HEK293 (cell line): ENCODE measurements around the gene C1RL.

ENCODE experiments used
- CTCF ChIA-PET: fragments of 350-600 bp; formaldehyde crosslinking; extraction: SDS; loops from one replicate; lab custom pipeline; 2021; ENCODE audit warnings: antibody characterized with exemption; lab: Yijun Ruan, JAX
- POLR2A ChIA-PET: fragments of 300-600 bp; formaldehyde crosslinking; extraction: SDS; loops from one replicate; lab custom pipeline; 2020; ENCODE audit warnings: antibody characterized with exemption, inconsistent platforms; lab: Yijun Ruan, JAX
- H3K27ac ChIP-seq: fragments of 200-500 bp; sonication (Bioruptor generic); 2 replicates; pipeline ENCODE4 v1.5.1; 2014; ENCODE audit warnings: low read depth, low read length, control low read depth, inconsistent platforms; ENCODE audit errors: extremely low read depth
- H3K36me3 ChIP-seq, 2 experiments: fragments of 200-500 bp in 1 of 2; sonication (Bioruptor generic) in 1 of 2; 1 replicate in 1 of 2; 2 replicates in 1 of 2; pipeline ENCODE4 v1.5.1; 2014 to 2017; ENCODE audit warnings: inconsistent platforms in 2 of 2, low read length in 2 of 2; ENCODE audit not compliant: control insufficient read depth in 2 of 2, insufficient read depth in 1 of 2
- H3K4me1 ChIP-seq: fragments of 200-500 bp; sonication (Bioruptor generic); 2 replicates; pipeline ENCODE4 v1.5.1; 2014; ENCODE audit warnings: mild to moderate bottlenecking, low read length, inconsistent platforms; ENCODE audit not compliant: control insufficient read depth, insufficient read depth
- H3K4me3 ChIP-seq: 2 replicates; pipeline ENCODE4 v1.5.1; 2011; ENCODE audit warnings: low read depth, mild to moderate bottlenecking, control low read depth, low read length, moderate library complexity
- H3K9me3 ChIP-seq: fragments of 200-500 bp; sonication (Bioruptor generic); 2 replicates; pipeline ENCODE4 v1.5.1; 2014; ENCODE audit warnings: low read depth, low read length, inconsistent platforms; ENCODE audit not compliant: control insufficient read depth, insufficient read depth
- HOXC10 ChIP-seq: sonication (generic); formaldehyde crosslinking; IDR thresholded peaks from 2 replicates; pipeline ENCODE4 v1.8.1; 2023; ENCODE audit warnings: mild to moderate bottlenecking, missing genetic modification reagents
- KLF8 ChIP-seq: fragments of 450-650 bp; formaldehyde crosslinking; IDR thresholded peaks from 2 replicates; pipeline ENCODE4 v1.5.1; 2016; ENCODE audit warnings: missing biosample characterization, missing genetic modification characterization
- MYNN ChIP-seq: fragments of 450-650 bp; formaldehyde crosslinking; IDR thresholded peaks from 2 replicates; pipeline ENCODE4 v1.5.1; 2016; ENCODE audit warnings: missing biosample characterization, missing genetic modification characterization, borderline replicate concordance
- SALL2 ChIP-seq: fragments of 450-650 bp; formaldehyde crosslinking; IDR thresholded peaks from 2 replicates; pipeline ENCODE4 v1.5.0; 2017; ENCODE audit warnings: missing biosample characterization, mild to moderate bottlenecking, missing genetic modification characterization, borderline replicate concordance
- ZBTB26 ChIP-seq: fragments of 450-650 bp; formaldehyde crosslinking; optimal IDR thresholded peaks from 2 replicates; pipeline ENCODE3; 2016; ENCODE audit warnings: missing biosample characterization, mild to moderate bottlenecking, missing genetic modification characterization
- ZBTB44 ChIP-seq: fragments of 450-650 bp; IDR thresholded peaks from 2 replicates; pipeline ENCODE4 v1.5.1; 2018; ENCODE audit warnings: missing biosample characterization, mild to moderate bottlenecking, missing genetic modification characterization
- ZNF133 ChIP-seq: fragments of 450-650 bp; formaldehyde crosslinking; IDR thresholded peaks from 2 replicates; pipeline ENCODE4 v1.5.1; 2016; ENCODE audit warnings: missing biosample characterization, missing genetic modification characterization
- ZNF335 ChIP-seq: fragments of 450-650 bp; formaldehyde crosslinking; conservative IDR thresholded peaks from 2 replicates; pipeline ENCODE4 v1.5.1; 2016; ENCODE audit warnings: missing biosample characterization, missing genetic modification characterization
- ZNF341 ChIP-seq: fragments of 450-650 bp; formaldehyde crosslinking; IDR thresholded peaks from 2 replicates; pipeline ENCODE4; 2016; ENCODE audit warnings: low read depth, missing biosample characterization, missing genetic modification characterization
- ZNF394 ChIP-seq: fragments of 450-650 bp; formaldehyde crosslinking; IDR thresholded peaks from 2 replicates; pipeline ENCODE4 v1.5.1; 2016; ENCODE audit warnings: missing biosample characterization, missing genetic modification characterization, mild to moderate bottlenecking, moderate library complexity, borderline replicate concordance
- ZNF433 ChIP-seq: fragments of 450-650 bp; formaldehyde crosslinking; IDR thresholded peaks from 2 replicates; pipeline ENCODE4 v1.5.1; 2016; ENCODE audit warnings: missing biosample characterization, missing genetic modification characterization, low read depth
- ZNF513 ChIP-seq: fragments of 450-650 bp; IDR thresholded peaks from 2 replicates; pipeline ENCODE4 v1.5.1; 2018; ENCODE audit warnings: missing biosample characterization, missing genetic modification characterization
- ZNF585B ChIP-seq: fragments of 450-650 bp; formaldehyde crosslinking; IDR thresholded peaks from 2 replicates; pipeline ENCODE4 v1.5.1; 2016; ENCODE audit warnings: missing biosample characterization, missing genetic modification characterization
- ZNF600 ChIP-seq: fragments of 450-650 bp; formaldehyde crosslinking; IDR thresholded peaks from 2 replicates; pipeline ENCODE4 v1.5.1; 2016; ENCODE audit warnings: missing biosample characterization, missing genetic modification characterization
- ZNF621 ChIP-seq: fragments of 450-650 bp; formaldehyde crosslinking; IDR thresholded peaks from 2 replicates; pipeline ENCODE4 v1.5.1; 2017; ENCODE audit warnings: missing biosample characterization, missing genetic modification characterization
- ZSCAN18 ChIP-seq: fragments of 450-650 bp; formaldehyde crosslinking; IDR thresholded peaks from 2 replicates; pipeline ENCODE4 v1.5.1; 2016; ENCODE audit warnings: missing biosample characterization, missing genetic modification characterization

Gene C1RL

GRCh38 chr12:7129287-7129871 is 20.4 kb upstream of the C1RL start:
- H3K36me3 ChIP-seq, result peaks cover 0 to 17% of the 10 kb centered on the region in 2 experiments; a peak in 1 of 3 replicates
- no peak overlapping the region; the same call in 1 of the 2 replicates for H3K27ac ChIP-seq
- TF ChIP-seq ZBTB26 (tag by site-specific recombination) (peak; percentile 36), KLF8 (tag by site-specific recombination) (no peak), ZNF600 (tag by site-specific recombination) (peak; percentile 7; the same call in 1 of the 2 replicates)
- H3K4me1 ChIP-seq, result peaks cover 3% of the 10 kb centered on the region; the same call in 1 of the 2 replicates
- CTCF ChIA-PET, result interaction anchor here (1.0 to 1.5 kb wide), 2 partner anchors 37 to 260 kb away, joined by 4 to 6 read pairs; partner anchors contain the start of gene C1R
- POLR2A ChIA-PET, result interaction anchor here (0.6 kb wide), 1 partner anchor 191 kb away, joined by 3 read pairs; no protein-coding TSS in a partner anchor
- H3K4me3 ChIP-seq, result peak overlapping the region; percentile 79
- H3K9me3 ChIP-seq, result no peaks in the 10 kb centered on the region

- no peaks in the 10 kb centered on the region for H3K9me3 ChIP-seq
- no peak within 1 kb of the TSS; the same call in 1 of the 2 replicates for H3K27ac ChIP-seq
- ChIA-PET CTCF (interaction anchor here (1.0 to 1.5 kb wide), 2 partner anchors 36 to 259 kb away, joined by 4 to 6 read pairs; partner anchors contain the start of gene C1R), POLR2A (no interaction called here)
- H3K4me1 ChIP-seq, result peaks cover 3% of the 10 kb centered on the region; the same call in 1 of the 2 replicates
- TF ChIP-seq MYNN (tag by site-specific recombination) (peak; percentile 81), ZNF335 (tag by site-specific recombination) (no peak)
- H3K4me3 ChIP-seq, result peak within 1 kb of the TSS; percentile 79
- H3K36me3 ChIP-seq, result peaks cover 0 to 11% of the 10 kb centered on the region in 2 experiments; a peak in 1 of 3 replicates
Measured at GRCh38 chr12:7128681-7129286, 19.8 kb upstream of the C1RL start, which contains the start of gene RBP5. TSS of gene RBP5 (minus strand) at chr12:7128889. CDS start at chr12:7128775, 114 bp downstream.

- POLR2A ChIA-PET, result no interaction called here
Measured at GRCh38 chr12:7127916-7128626, 19.1 kb upstream of the C1RL start.

More at GRCh38 chr12:7127916-7128626, 19.1 kb upstream of the C1RL start:
- no peaks in the 10 kb centered on the region for H3K9me3 ChIP-seq
- no peak for TF ChIP-seq ZNF341 (tag by site-specific recombination)
- no peak for TF ChIP-seq ZNF585B (tag by site-specific recombination)
- no peak for TF ChIP-seq ZBTB44 (tag by site-specific recombination)
- TF ChIP-seq SALL2 (tag by site-specific recombination), result no peak
- no peak for TF ChIP-seq ZSCAN18 (tag by site-specific recombination)
- TF ChIP-seq HOXC10 (CRISPR knock-in tag), result no peak
- no peak for TF ChIP-seq ZNF133 (tag by site-specific recombination)
- no peak for TF ChIP-seq ZNF513
- TF ChIP-seq ZNF394 (tag by site-specific recombination), result no peak
- no peak for TF ChIP-seq ZNF621
- TF ChIP-seq ZNF433 (tag by site-specific recombination), result no peak
- TF ChIP-seq, all 188 proteins: peak for 0
- Histone ChIP-seq H3K4me1 (peaks cover 3% of the 10 kb centered on the region; the same call in 1 of the 2 replicates), H3K36me3 (peaks cover 0 to 4% of the 10 kb centered on the region in 2 experiments; a peak in 1 of 3 replicates), H3K4me3 (no peak overlapping the region), H3K27ac (no peak overlapping the region)
- CTCF ChIA-PET, result interaction anchor here (0.9 kb wide), 1 partner anchor 203 kb away, joined by 3 read pairs; no protein-coding TSS in a partner anchor
